Activated CD4-positive, alpha-beta T cell treated with anti-CD3 and anti-CD28 coated beads, Interleukin-2, amount 50 U/mL, for 48 hours (primary cell): ENCODE results near the gene ALOX5AP.

Experiments used
- DNase-seq, 2 experiments: peaks; one replicate each; pipeline ENCODE4 v3.0.0-alpha.2; 2020

The ALOX5AP gene

GRCh38 chr13:30714629-30715371 lies 20.5 kb upstream of the ALOX5AP start:
- DNase-seq, result no peak

- no peak for DNase-seq
Measured at GRCh38 chr13:30715372-30715756, 20.0 kb upstream of the ALOX5AP start.

- DNase-seq, result no peak
Measured at GRCh38 chr13:30715837-30716236, 19.5 kb upstream of the ALOX5AP start.

- DNase-seq, result no peak
Measured at GRCh38 chr13:30718661-30719524, 16.4 kb upstream of the ALOX5AP start.

- no peak for DNase-seq
Measured at GRCh38 chr13:30719525-30719914, 15.8 kb upstream of the ALOX5AP start.

GRCh38 chr13:30720172-30720869 lies 15.0 kb upstream of the ALOX5AP start:
- DNase-seq, result no peak

GRCh38 chr13:30721936-30722335 lies 13.4 kb upstream of the ALOX5AP start:
- DNase-seq, result no peak

- no peak for DNase-seq
Measured at GRCh38 chr13:30722361-30722760, 13.0 kb upstream of the ALOX5AP start.

- DNase-seq, result no peak
Measured at GRCh38 chr13:30724778-30725177, 10.6 kb upstream of the ALOX5AP start.

GRCh38 chr13:30725326-30726085 lies 9.8 kb upstream of the ALOX5AP start:
- no peak for DNase-seq

GRCh38 chr13:30726192-30726591 lies 9.2 kb upstream of the ALOX5AP start:
- DNase-seq, result no peak

GRCh38 chr13:30727491-30728355 lies 7.6 kb upstream of the ALOX5AP start:
- DNase-seq, result no peak

- no peak for DNase-seq
Measured at GRCh38 chr13:30729801-30730200, 5.5 kb upstream of the ALOX5AP start.

GRCh38 chr13:30730526-30730925 lies 4.8 kb upstream of the ALOX5AP start:
- no peak for DNase-seq

- no peak for DNase-seq
Measured at GRCh38 chr13:30731361-30732045, 3.8 kb upstream of the ALOX5AP start.

GRCh38 chr13:30732046-30732390 lies 3.3 kb upstream of the ALOX5AP start:
- no peak for DNase-seq

GRCh38 chr13:30734439-30734838 lies 904 bp upstream of the ALOX5AP start:
- DNase-seq, result no peak

- no peak for DNase-seq
Measured at GRCh38 chr13:30735872-30736175, 481 bp downstream of the ALOX5AP start.

- no peak for DNase-seq
Measured at GRCh38 chr13:30736461-30737320, 1.3 kb downstream of the ALOX5AP start.

GRCh38 chr13:30737511-30738337 lies 2.4 kb downstream of the ALOX5AP start:
- no peak for DNase-seq
